Activated effector memory CD4-positive, alpha-beta T cell treated with anti-CD3 and anti-CD28 coated beads, Interleukin-2, amount 50 U/mL, for 16 hours (primary cell): ENCODE data around the gene PATL2.
"Not testable (repeated sequence)": the region's sequence is repeated elsewhere in the genome, so short reads cannot be mapped to it uniquely, and the experiment has no call there.

Experiments used
- DNase-seq: peaks from one replicate; pipeline ENCODE4 v3.0.0-alpha.2; 2020

PATL2 gene

GRCh38 chr15:44689318-44689717, 21.8 kb downstream of the PATL2 start:
- not testable (repeated sequence) for DNase-seq

- DNase-seq: peak; percentile 89
Measured at GRCh38 chr15:44682809-44683682, 28.1 kb downstream of the PATL2 start.

GRCh38 chr15:44682211-44682610, 28.9 kb downstream of the PATL2 start:
- no peak for DNase-seq

GRCh38 chr15:44676676-44677075, 34.4 kb downstream of the PATL2 start:
- peak; percentile 71 for DNase-seq

- DNase-seq: no peak
Measured at GRCh38 chr15:44675911-44676310, 35.2 kb downstream of the PATL2 start.

GRCh38 chr15:44673639-44674038, 37.5 kb downstream of the PATL2 start:
- DNase-seq: no peak

- no peak for DNase-seq
Measured at GRCh38 chr15:44670087-44670950, 40.8 kb downstream of the PATL2 start.

- no peak for DNase-seq
Measured at GRCh38 chr15:44668921-44669320, 42.2 kb downstream of the PATL2 start.

- DNase-seq: no peak
Measured at GRCh38 chr15:44667039-44667360, 44.1 kb downstream of the PATL2 start.

- no peak for DNase-seq
Measured at GRCh38 chr15:44666210-44667038, 44.7 kb downstream of the PATL2 start.

- peak; percentile 98 for DNase-seq
Measured at GRCh38 chr15:44663410-44664308, 47.5 kb downstream of the PATL2 start, which contains the start of gene SPG11. Gene SPG11 (minus strand): TSS chr15:44663662. CDS start chr15:44663647, 15 bp downstream.

GRCh38 chr15:44662478-44663409, 48.4 kb downstream of the PATL2 start:
- peak; percentile 94 for DNase-seq

GRCh38 chr15:44661576-44661975, 49.5 kb downstream of the PATL2 start:
- DNase-seq: no peak

GRCh38 chr15:44659056-44659455, 52.1 kb downstream of the PATL2 start:
- no peak for DNase-seq

- DNase-seq: no peak
Measured at GRCh38 chr15:44657378-44657777, 53.7 kb downstream of the PATL2 start.

GRCh38 chr15:44656913-44657312, 54.2 kb downstream of the PATL2 start:
- no peak for DNase-seq

GRCh38 chr15:44656298-44656697, 54.8 kb downstream of the PATL2 start:
- DNase-seq: no peak

- DNase-seq: no peak
Measured at GRCh38 chr15:44654858-44655257, 56.3 kb downstream of the PATL2 start.

- no peak for DNase-seq
Measured at GRCh38 chr15:44647637-44648036, 63.5 kb downstream of the PATL2 start.

GRCh38 chr15:44647036-44647435, 64.1 kb downstream of the PATL2 start:
- no peak for DNase-seq

- no peak for DNase-seq
Measured at GRCh38 chr15:44646460-44646859, 64.7 kb downstream of the PATL2 start.
